Measurements from ENCODE around the gene RHOC. TPM values are rescaled to one million over a fixed set of nuclear protein-coding genes. Genes with fewer than 3 reads are reported as not detected.
"Not testable (repeated sequence)": the region's sequence is repeated elsewhere in the genome, so short reads cannot be mapped to it uniquely, and the experiment has no call there.

Gene RHOC
- total RNA-seq, 1 donor from 2014 or later, result 285 TPM

- H3K9me3 Mint-ChIP-seq (ENCODE audit: unreplicated experiment), result peaks cover 4% of the 10 kb centered on the region
- H3K27me3 Mint-ChIP-seq (ENCODE audit: unreplicated experiment), result peaks cover 15% of the 10 kb centered on the region
- H3K4me3 Mint-ChIP-seq (ENCODE audit: unreplicated experiment), result no peak overlapping the region
- H3K4me1 Mint-ChIP-seq (ENCODE audit: unreplicated experiment), result peaks cover 3% of the 10 kb centered on the region
- no peak overlapping the region for H3K27ac Mint-ChIP-seq (ENCODE audit: unreplicated experiment)
- no peak for DNase-seq (ENCODE audit: extremely low spot score, unreplicated experiment)
- no peaks in the 10 kb centered on the region for H3K36me3 Mint-ChIP-seq (ENCODE audit: unreplicated experiment)
- no peak for TF ChIP-seq CTCF (IDR thresholded peaks at IDR 0.05)
These were observed 36.5 kb upstream of the RHOC start for GRCh38 chr1:112743174-112744008.

- no peak overlapping the region for H3K27ac Mint-ChIP-seq (ENCODE audit: unreplicated experiment)
- H3K27me3 Mint-ChIP-seq (ENCODE audit: unreplicated experiment), result peaks cover 2% of the 10 kb centered on the region
- DNase-seq (ENCODE audit: extremely low spot score, unreplicated experiment), result no peak
- H3K36me3 Mint-ChIP-seq (ENCODE audit: unreplicated experiment), result no peaks in the 10 kb centered on the region
- TF ChIP-seq CTCF (IDR thresholded peaks at IDR 0.05), result no peak
- no peak overlapping the region for H3K4me3 Mint-ChIP-seq (ENCODE audit: unreplicated experiment)
- H3K9me3 Mint-ChIP-seq (ENCODE audit: unreplicated experiment), result peaks cover 4% of the 10 kb centered on the region
- no peaks in the 10 kb centered on the region for H3K4me1 Mint-ChIP-seq (ENCODE audit: unreplicated experiment)
These were observed 30.6 kb upstream of the RHOC start for GRCh38 chr1:112737573-112737972.

- Mint-ChIP-seq H3K4me3 (ENCODE audit: unreplicated experiment) (no peak overlapping the region), H3K27me3 (ENCODE audit: unreplicated experiment) (peaks cover 2% of the 10 kb centered on the region), H3K36me3 (ENCODE audit: unreplicated experiment) (no peaks in the 10 kb centered on the region), H3K4me1 (ENCODE audit: unreplicated experiment) (no peaks in the 10 kb centered on the region), H3K27ac (ENCODE audit: unreplicated experiment) (no peak overlapping the region), H3K9me3 (ENCODE audit: unreplicated experiment) (peaks cover 4% of the 10 kb centered on the region)
- no peak for TF ChIP-seq CTCF (IDR thresholded peaks at IDR 0.05)
- DNase-seq (ENCODE audit: extremely low spot score, unreplicated experiment), result no peak
These were observed 28.8 kb upstream of the RHOC start for GRCh38 chr1:112735752-112736151.

- Mint-ChIP-seq H3K4me1 (ENCODE audit: unreplicated experiment) (no peaks in the 10 kb centered on the region), H3K27ac (ENCODE audit: unreplicated experiment) (no peak overlapping the region), H3K4me3 (ENCODE audit: unreplicated experiment) (no peak overlapping the region), H3K27me3 (ENCODE audit: unreplicated experiment) (no peaks in the 10 kb centered on the region), H3K9me3 (ENCODE audit: unreplicated experiment) (no peaks in the 10 kb centered on the region), H3K36me3 (ENCODE audit: unreplicated experiment) (no peaks in the 10 kb centered on the region)
- TF ChIP-seq CTCF (IDR thresholded peaks at IDR 0.05), result no peak
- no peak for DNase-seq (ENCODE audit: extremely low spot score, unreplicated experiment)
These were observed 24.5 kb upstream of the RHOC start for GRCh38 chr1:112731451-112731850.

GRCh38 chr1:112729909-112730308 is 23.0 kb upstream of the RHOC start:
- no peak for TF ChIP-seq CTCF (IDR thresholded peaks at IDR 0.05)
- no peak overlapping the region for H3K4me3 Mint-ChIP-seq (ENCODE audit: unreplicated experiment)
- no peaks in the 10 kb centered on the region for H3K36me3 Mint-ChIP-seq (ENCODE audit: unreplicated experiment)
- no peaks in the 10 kb centered on the region for H3K27me3 Mint-ChIP-seq (ENCODE audit: unreplicated experiment)
- no peaks in the 10 kb centered on the region for H3K4me1 Mint-ChIP-seq (ENCODE audit: unreplicated experiment)
- H3K27ac Mint-ChIP-seq (ENCODE audit: unreplicated experiment), result no peak overlapping the region
- no peak for DNase-seq (ENCODE audit: extremely low spot score, unreplicated experiment)
- no peaks in the 10 kb centered on the region for H3K9me3 Mint-ChIP-seq (ENCODE audit: unreplicated experiment)

GRCh38 chr1:112729011-112729410 is 22.1 kb upstream of the RHOC start:
- H3K4me1 Mint-ChIP-seq (ENCODE audit: unreplicated experiment); H3K9me3 Mint-ChIP-seq (ENCODE audit: unreplicated experiment); H3K36me3 Mint-ChIP-seq (ENCODE audit: unreplicated experiment); H3K27me3 Mint-ChIP-seq (ENCODE audit: unreplicated experiment); H3K27ac Mint-ChIP-seq (ENCODE audit: unreplicated experiment); H3K4me3 Mint-ChIP-seq (ENCODE audit: unreplicated experiment); DNase-seq (ENCODE audit: extremely low spot score, unreplicated experiment): not testable (repeated sequence)

GRCh38 chr1:112728306-112728971 is 21.5 kb upstream of the RHOC start:
- H3K9me3 Mint-ChIP-seq (ENCODE audit: unreplicated experiment); H3K4me1 Mint-ChIP-seq (ENCODE audit: unreplicated experiment); DNase-seq (ENCODE audit: extremely low spot score, unreplicated experiment); H3K27ac Mint-ChIP-seq (ENCODE audit: unreplicated experiment); H3K27me3 Mint-ChIP-seq (ENCODE audit: unreplicated experiment); H3K36me3 Mint-ChIP-seq (ENCODE audit: unreplicated experiment); H3K4me3 Mint-ChIP-seq (ENCODE audit: unreplicated experiment): not testable (repeated sequence)
